Measurements from ENCODE around the gene STRBP. TPM values are rescaled to one million over a fixed set of nuclear protein-coding genes. Genes with fewer than 3 reads are reported as not detected.

The STRBP gene
- total and polyA plus RNA-seq, 9 of the 15 experiments (the other 6 are each of a cell fraction or from before 2014, with no cell fraction given), result 27.7 to 84.0 (median 70.2) TPM

- TF ChIP-seq ATF1 (CRISPR knock-in tag; IDR thresholded peaks at IDR 0.05), result no peak
- TF ChIP-seq ATF1 (tag; IDR thresholded peaks at IDR 0.05), result peak; percentile 26; the same call in 1 of the 2 replicates
- TF ChIP-seq BMI1 (IDR thresholded peaks at IDR 0.05; ENCODE audit: low read length), result no peak
- TF ChIP-seq TBL1XR1 (IDR thresholded peaks at IDR 0.05; ENCODE audit: low read length in 2 of 2), result 0 out of 4 replicates have a peak, but pooled peaks of 1 of the 2 experiments have one; percentile 74
- TF ChIP-seq, protein P1, sequence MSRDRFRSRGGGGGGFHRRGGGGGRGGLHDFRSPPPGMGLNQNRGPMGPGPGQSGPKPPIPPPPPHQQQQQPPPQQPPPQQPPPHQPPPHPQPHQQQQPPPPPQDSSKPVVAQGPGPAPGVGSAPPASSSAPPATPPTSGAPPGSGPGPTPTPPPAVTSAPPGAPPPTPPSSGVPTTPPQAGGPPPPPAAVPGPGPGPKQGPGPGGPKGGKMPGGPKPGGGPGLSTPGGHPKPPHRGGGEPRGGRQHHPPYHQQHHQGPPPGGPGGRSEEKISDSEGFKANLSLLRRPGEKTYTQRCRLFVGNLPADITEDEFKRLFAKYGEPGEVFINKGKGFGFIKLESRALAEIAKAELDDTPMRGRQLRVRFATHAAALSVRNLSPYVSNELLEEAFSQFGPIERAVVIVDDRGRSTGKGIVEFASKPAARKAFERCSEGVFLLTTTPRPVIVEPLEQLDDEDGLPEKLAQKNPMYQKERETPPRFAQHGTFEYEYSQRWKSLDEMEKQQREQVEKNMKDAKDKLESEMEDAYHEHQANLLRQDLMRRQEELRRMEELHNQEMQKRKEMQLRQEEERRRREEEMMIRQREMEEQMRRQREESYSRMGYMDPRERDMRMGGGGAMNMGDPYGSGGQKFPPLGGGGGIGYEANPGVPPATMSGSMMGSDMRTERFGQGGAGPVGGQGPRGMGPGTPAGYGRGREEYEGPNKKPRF (IDR thresholded peaks at IDR 0.05; ENCODE audit: low read depth, low read length), result peak; percentile 93
- no peak for TF ChIP-seq ARID2 (IDR thresholded peaks at IDR 0.05)
- peak; percentile 98 for TF ChIP-seq RBM25 (IDR thresholded peaks at IDR 0.05; ENCODE audit: low read depth, low read length, severe bottlenecking)
- no peak for TF ChIP-seq SIRT6 (IDR thresholded peaks at IDR 0.05; ENCODE audit: low read depth, low read length)
- peak; percentile 99; the same call in 1 of the 2 replicates for TF ChIP-seq TAF15 (IDR thresholded peaks at IDR 0.05; ENCODE audit: low read depth, low read length)
- TF ChIP-seq, protein P2, sequence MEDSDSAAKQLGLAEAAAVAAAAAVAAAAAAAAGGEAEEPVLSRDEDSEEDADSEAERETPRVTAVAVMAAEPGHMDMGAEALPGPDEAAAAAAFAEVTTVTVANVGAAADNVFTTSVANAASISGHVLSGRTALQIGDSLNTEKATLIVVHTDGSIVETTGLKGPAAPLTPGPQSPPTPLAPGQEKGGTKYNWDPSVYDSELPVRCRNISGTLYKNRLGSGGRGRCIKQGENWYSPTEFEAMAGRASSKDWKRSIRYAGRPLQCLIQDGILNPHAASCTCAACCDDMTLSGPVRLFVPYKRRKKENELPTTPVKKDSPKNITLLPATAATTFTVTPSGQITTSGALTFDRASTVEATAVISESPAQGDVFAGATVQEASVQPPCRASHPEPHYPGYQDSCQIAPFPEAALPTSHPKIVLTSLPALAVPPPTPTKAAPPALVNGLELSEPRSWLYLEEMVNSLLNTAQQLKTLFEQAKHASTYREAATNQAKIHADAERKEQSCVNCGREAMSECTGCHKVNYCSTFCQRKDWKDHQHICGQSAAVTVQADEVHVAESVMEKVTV (CRISPR knock-in tag; IDR thresholded peaks at IDR 0.05), result no peak
- peak; percentile 94; the same call in 1 of the 2 replicates for TF ChIP-seq PTBP1 (IDR thresholded peaks at IDR 0.05; ENCODE audit: low read depth, low read length)
- peak; percentile 61 for TF ChIP-seq ZFX (CRISPR knock-in tag; IDR thresholded peaks at IDR 0.05)
- TF ChIP-seq, protein P3, sequence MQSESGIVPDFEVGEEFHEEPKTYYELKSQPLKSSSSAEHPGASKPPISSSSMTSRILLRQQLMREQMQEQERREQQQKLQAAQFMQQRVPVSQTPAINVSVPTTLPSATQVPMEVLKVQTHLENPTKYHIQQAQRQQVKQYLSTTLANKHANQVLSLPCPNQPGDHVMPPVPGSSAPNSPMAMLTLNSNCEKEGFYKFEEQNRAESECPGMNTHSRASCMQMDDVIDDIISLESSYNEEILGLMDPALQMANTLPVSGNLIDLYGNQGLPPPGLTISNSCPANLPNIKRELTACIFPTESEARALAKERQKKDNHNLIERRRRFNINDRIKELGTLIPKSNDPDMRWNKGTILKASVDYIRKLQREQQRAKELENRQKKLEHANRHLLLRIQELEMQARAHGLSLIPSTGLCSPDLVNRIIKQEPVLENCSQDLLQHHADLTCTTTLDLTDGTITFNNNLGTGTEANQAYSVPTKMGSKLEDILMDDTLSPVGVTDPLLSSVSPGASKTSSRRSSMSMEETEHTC (IDR thresholded peaks at IDR 0.05), result no peak
- peak; percentile 58 for TF ChIP-seq L3MBTL2 (IDR thresholded peaks at IDR 0.05)
- TF ChIP-seq, protein P4, sequence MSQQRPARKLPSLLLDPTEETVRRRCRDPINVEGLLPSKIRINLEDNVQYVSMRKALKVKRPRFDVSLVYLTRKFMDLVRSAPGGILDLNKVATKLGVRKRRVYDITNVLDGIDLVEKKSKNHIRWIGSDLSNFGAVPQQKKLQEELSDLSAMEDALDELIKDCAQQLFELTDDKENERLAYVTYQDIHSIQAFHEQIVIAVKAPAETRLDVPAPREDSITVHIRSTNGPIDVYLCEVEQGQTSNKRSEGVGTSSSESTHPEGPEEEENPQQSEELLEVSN (IDR thresholded peaks at IDR 0.05; ENCODE audit: borderline replicate concordance in 1 of 2, extremely low read depth in 1 of 2, insufficient read depth in 1 of 2, insufficient read length in 1 of 2, low read depth in 1 of 2, low read length in 1 of 2, poor library complexity in 1 of 2, severe bottlenecking in 1 of 2), result peak; percentile 20 to 64
- 0 out of 2 replicates have a peak, but pooled peaks have one; percentile 52 for TF ChIP-seq KDM2B (CRISPR knock-in tag; IDR thresholded peaks at IDR 0.05)
- peak; percentile 86; the same call in 1 of the 2 replicates for TF ChIP-seq ZNF263 (CRISPR knock-in tag; IDR thresholded peaks at IDR 0.05; ENCODE audit: borderline replicate concordance)
- no peak for TF ChIP-seq XRCC3 (IDR thresholded peaks at IDR 0.05)
- TF ChIP-seq, protein P5, sequence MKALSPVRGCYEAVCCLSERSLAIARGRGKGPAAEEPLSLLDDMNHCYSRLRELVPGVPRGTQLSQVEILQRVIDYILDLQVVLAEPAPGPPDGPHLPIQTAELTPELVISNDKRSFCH (CRISPR knock-in tag; IDR thresholded peaks at IDR 0.05), result no peak
- TF ChIP-seq, protein P5 (tag; IDR thresholded peaks at IDR 0.05), result peak; percentile 28; the same call in 1 of the 2 replicates
- 0 out of 2 replicates have a peak, but pooled peaks have one; percentile 29 for TF ChIP-seq FOXP1 (CRISPR knock-in tag; IDR thresholded peaks at IDR 0.05)
These were observed at the start of gene STRBP (continued) for GRCh38 chr9:123268465-123269259.

Measured in K562 (cell line).